HL-60 (cell line): ENCODE data around the gene BLMH.

Experiments used
- DNase-seq, 2 experiments: peaks; one replicate each; pipeline ENCODE4 v3.0.0-alpha.2; 2010 to 2020; ENCODE audit warnings: low read depth in 1 of 2, low spot score in 1 of 2
- H3K27ac ChIP-seq: fragments of 250-450 bp; sonication (Bioruptor Pico); replicated peaks from 2 replicates; pipeline ENCODE4 v1.5.1; 2020; ENCODE audit warnings: mild to moderate bottlenecking, moderate library complexity
- H3K27me3 ChIP-seq: fragments of 250-450 bp; sonication (Bioruptor Pico); 2 replicates; pipeline ENCODE4 v1.5.1; 2021; ENCODE audit warnings: mild to moderate bottlenecking, moderate library complexity; ENCODE audit not compliant: insufficient read depth, poor library complexity, severe bottlenecking
- H3K4me3 ChIP-seq: replicated peaks from 2 replicates; pipeline ENCODE4 v1.5.1; 2011; ENCODE audit warnings: mild to moderate bottlenecking, control low read depth, low read length; ENCODE audit not compliant: insufficient read depth
- CTCF ChIP-seq: IDR thresholded peaks from one replicate; pipeline ENCODE4 v1.5.1; 2011; ENCODE audit warnings: low read length, control low read depth, inconsistent platforms; ENCODE audit not compliant: insufficient read depth
- GABPA ChIP-seq: IDR thresholded peaks from 2 replicates; pipeline ENCODE4 v1.6.1; 2012; ENCODE audit warnings: low read depth
- POLR2AphosphoS5 ChIP-seq: IDR thresholded peaks from 2 replicates; pipeline ENCODE4 v1.6.1; 2012; ENCODE audit warnings: low read depth
- REST ChIP-seq: IDR thresholded peaks from 2 replicates; pipeline ENCODE4 v1.6.1; 2012; ENCODE audit warnings: low read depth; ENCODE audit not compliant: insufficient replicate concordance
- SPI1 ChIP-seq: IDR thresholded peaks from 2 replicates; pipeline ENCODE4 v1.6.1; 2012; ENCODE audit warnings: low read depth, mild to moderate bottlenecking, borderline replicate concordance

The BLMH gene

GRCh38 chr17:30337393-30337999, 45.8 kb upstream of the BLMH start:
- DNase-seq, result no peak
- H3K4me3 ChIP-seq, result no peak overlapping the region

GRCh38 chr17:30336369-30337171, 44.8 kb upstream of the BLMH start:
- peak; percentile 58 to 74 for DNase-seq
- H3K4me3 ChIP-seq, result no peak overlapping the region
- no peaks in the 10 kb centered on the region for H3K27me3 ChIP-seq
- TF ChIP-seq SPI1 (no peak), POLR2AphosphoS5 (no peak), CTCF (peak; percentile 39), REST (no peak), GABPA (no peak)
- no peak overlapping the region; the same call in 1 of the 2 replicates for H3K27ac ChIP-seq

More at GRCh38 chr17:30337393-30337999, 45.8 kb upstream of the BLMH start:
- Histone ChIP-seq H3K27ac (peak overlapping the region; percentile 25), H3K27me3 (no peaks in the 10 kb centered on the region)
- no peak for TF ChIP-seq SPI1
- no peak for TF ChIP-seq POLR2AphosphoS5
- TF ChIP-seq GABPA, result no peak
- TF ChIP-seq REST, result no peak
- no peak for TF ChIP-seq CTCF

- H3K27ac ChIP-seq, result no peak overlapping the region
- no peak overlapping the region for H3K4me3 ChIP-seq
- TF ChIP-seq GABPA, result no peak
- no peak for TF ChIP-seq POLR2AphosphoS5
- TF ChIP-seq REST, result no peak
- no peak for TF ChIP-seq CTCF
- no peak for TF ChIP-seq SPI1
- H3K27me3 ChIP-seq, result no peaks in the 10 kb centered on the region
- DNase-seq, result no peak
Measured at GRCh38 chr17:30334421-30334820, 42.7 kb upstream of the BLMH start.
